Hematopoietic multipotent progenitor cell treated with erythropoietin and hydrocortisone succinate and interleukin-3 and kit ligand, for 17 days (in vitro differentiated cells): ENCODE measurements around the gene CD38.

Experiments used
- DNase-seq: peaks from one replicate; pipeline ENCODE4 v3.0.0-alpha.2; 2015; ENCODE audit warnings: low spot score

Gene CD38

DNA sequence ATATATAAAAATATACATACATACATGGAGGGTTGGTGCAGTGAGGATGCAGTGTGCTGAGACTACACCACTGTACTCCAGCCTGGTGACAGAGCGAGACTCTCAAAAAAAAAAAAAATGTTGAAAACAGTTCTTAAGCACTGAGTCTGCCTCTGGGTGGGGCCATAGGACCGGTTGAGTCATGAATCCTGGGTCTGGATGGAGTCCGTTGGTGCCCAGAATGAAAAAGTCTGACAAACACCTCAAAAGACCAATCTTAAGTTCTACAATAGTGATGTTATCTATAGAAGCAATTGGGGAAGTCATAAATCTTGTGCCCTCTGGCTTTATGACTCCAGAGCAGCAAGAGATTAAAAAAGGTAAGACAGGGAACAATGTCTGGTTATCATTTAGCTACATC lies 90.0 kb downstream of the CD38 start:
- no peak for DNase-seq

DNA sequence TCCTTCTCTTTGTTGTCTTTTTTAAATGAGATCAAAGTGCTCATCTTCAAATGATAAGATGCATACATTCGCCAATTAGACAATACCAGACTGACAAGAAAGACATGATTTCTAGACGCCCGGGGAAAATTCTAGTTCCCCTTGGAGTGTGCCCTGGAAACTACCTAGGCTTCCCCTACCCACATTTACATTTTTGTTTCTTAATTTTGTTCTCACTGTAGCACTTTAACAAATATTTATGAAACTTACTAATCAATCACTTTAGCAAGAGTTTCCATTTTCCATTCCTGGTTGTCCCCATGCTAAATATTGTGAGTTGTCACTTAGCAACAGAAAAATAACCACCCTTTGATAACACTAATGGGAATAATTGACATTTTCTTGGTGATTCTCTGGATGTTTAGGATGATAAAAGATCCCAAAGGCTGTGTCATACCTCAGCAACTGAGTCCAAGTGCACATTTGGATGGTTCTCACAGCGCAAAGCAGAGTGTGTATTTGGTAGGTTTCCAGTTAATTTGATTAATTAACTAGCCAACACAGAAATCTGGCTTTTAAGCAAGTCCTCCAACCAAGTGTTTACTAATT lies 90.8 kb downstream of the CD38 start:
- DNase-seq, result no peak

DNA sequence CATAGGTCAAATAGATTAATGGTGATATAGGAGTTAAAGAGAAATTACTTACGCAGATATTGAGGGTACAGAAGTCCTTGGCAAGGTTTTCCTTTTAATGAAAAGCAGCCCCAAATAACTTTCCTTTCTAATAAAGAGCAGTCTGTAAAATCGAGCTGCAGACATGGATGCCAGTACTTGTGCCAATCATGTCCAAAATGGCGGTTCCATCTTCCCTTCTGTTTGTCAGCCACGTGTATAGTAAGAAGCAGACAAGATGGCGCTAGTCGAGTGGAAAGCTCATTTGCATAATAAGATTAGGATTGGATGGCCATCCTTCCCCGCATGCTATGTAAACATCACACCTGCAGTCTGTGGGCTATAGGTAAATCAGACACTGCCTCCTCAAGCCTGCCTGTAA lies 92.0 kb downstream of the CD38 start:
- no peak for DNase-seq

DNA sequence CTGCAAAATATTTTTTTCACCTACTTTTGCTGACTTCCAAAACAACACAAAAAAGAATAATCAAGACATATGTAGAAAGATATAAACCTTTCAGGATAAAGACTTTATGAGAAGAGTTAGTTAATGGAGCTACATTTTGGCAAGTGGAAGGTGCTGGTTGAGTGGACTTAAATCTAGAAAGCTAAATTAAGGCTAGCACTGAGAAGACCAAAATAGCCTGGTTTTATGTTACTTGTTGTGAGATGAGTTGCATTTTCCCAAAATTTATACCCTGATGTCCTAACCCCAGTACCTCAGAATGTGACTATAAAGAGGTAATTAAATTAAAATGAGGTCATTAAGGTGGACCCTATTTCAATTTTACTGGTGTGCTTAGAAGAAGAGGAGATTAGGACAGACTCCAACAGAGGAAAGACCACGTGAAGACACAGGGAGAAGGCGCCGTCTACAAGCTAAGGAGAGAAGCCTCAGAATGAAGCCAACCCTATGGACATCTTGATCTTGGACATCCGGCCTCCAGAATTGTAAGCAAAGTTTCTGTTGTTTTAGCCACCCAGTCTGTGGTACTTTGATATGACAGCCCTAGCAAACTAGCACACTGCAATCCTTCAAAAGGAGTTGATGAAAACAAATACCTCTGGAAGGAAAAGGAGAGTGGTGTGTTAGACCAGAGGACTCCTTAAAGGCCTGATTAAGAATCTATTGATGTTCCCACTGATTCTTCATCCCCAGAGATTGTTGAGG lies 93.0 kb downstream of the CD38 start:
- no peak for DNase-seq

DNA sequence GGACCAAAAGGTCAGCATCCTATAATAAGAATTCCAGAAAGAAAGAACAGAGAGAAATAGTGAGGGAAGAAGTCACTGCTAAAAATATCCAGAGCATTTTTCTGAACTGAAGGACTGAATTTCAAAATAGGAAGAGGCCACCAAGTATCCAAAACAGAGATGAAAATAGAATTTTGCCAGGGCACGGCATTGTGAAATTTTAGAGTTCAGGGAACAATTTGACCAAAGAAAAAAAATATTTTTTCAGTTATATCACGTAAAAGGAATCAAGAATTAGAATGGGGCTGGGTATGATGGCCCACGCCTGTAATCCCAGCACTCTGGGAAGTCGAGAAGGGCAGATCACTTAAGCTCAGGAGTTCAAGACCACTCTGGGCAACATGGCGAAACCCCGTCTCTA lies 95.0 kb downstream of the CD38 start:
- DNase-seq, result no peak

DNA sequence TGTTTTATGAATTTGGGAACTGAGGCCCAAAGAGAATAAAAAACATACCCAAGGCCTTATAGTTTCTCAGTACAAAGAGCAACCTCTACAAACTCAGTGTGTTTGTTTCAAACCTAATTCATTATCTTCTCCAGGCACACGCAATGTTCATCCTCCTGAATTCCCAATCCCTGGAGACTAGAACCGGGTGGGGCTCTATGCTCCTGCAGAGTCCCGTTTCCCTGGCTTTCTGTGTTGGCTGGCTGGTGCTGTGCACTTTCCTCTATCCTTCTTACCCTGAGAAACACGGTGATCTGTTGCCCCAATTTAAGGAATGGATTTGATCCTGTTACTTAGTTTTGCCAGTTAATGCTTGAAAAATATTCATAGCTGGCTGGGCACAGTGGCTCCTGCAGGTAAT lies 96.5 kb downstream of the CD38 start:
- no peak for DNase-seq

DNA sequence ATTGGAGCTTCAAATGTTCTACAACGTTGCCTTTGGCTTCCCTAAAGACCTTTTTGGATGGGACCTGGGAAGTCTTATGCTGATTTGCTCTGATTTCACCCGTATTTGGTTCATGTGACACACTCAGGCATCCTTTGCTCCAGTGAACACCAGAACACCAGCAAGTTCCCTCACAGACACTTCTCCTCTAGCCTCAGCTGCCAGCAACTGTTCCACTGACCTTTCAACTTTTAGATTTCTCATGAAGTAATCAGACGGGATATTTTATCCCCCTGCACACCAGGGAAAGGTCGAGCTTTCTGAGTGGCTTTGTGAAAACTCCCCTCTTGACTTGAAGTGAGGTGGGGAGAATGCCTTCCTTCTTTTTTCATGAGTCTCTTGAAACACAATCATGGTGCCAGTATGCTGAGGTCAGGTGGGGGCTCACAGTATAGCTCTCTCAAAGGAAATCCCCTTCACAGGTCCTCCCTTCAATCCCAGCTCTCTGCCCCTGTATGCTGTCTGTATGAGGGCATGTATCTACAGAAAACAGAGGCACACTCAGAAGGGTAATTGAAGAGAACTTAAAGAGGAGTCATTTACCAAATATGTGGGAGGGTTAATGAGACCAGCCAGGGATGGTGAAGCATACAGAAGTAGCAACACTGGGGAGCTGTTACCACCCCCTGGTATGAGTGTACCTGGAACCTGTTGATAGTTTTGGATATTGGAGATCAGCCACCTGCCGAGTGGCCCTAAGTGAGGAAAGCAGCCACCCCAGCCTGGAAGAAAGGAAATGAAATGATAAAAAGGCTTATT lies 97.7 kb downstream of the CD38 start:
- no peak for DNase-seq

DNA sequence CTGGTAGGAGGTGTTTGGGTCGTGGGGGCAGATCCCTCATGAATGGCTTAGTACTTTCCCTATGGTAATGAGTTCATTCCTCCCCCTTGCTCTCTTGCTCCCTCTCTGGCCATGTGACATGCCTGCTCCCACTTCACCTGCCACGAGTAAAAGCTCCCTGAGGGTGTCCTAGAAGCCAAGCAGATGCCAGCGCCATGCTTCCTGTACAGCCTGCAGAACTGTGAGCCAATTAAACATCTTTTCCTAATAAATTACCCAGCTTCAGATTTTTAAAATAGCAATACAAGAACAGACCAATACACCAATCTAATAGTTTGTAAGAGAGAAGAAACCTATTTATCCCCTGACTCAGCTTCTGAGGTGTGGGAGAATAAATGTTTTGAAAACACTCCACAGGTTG lies 99.9 kb downstream of the CD38 start:
- DNase-seq, result no peak

DNA sequence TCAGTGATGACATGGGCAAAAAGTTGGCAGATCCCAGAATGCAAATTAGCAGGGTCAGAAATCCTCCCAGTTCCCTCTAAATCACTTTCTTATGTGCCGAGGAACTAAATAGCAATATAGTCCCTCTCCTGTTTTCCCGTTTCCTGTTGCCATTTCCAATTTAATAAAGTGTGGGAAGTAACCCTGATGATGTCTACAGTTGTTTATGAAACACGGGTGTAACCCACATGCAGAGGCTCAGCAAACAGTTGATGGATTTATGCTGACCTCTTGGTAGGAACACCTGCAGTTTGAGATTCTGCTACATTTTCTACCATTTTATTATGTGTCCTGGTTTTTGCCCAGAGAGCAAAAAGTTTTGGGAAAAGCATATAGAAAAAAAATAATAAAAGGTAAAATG lies 103.7 kb downstream of the CD38 start:
- DNase-seq, result no peak

DNA sequence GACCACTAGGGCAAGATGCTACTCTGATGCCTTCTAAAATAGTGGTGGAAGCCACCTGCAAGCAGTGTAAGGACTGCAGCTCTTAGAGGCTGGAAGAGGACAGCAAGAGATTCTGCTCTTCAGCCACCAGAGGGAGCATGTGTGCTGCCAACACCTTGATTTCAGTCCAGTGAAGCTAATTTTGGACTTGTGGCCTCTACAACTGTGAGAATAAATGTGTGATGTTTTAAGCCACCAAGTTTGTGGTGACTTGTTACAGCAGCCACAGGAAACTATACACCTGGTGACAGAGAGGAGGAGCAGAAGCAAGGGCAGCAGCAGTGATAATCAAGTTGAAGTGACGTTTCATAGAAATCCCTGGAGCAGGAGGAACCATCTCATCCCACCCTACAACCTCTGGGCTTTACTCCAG lies 104.6 kb downstream of the CD38 start:
- peak; percentile 50 for DNase-seq

DNA sequence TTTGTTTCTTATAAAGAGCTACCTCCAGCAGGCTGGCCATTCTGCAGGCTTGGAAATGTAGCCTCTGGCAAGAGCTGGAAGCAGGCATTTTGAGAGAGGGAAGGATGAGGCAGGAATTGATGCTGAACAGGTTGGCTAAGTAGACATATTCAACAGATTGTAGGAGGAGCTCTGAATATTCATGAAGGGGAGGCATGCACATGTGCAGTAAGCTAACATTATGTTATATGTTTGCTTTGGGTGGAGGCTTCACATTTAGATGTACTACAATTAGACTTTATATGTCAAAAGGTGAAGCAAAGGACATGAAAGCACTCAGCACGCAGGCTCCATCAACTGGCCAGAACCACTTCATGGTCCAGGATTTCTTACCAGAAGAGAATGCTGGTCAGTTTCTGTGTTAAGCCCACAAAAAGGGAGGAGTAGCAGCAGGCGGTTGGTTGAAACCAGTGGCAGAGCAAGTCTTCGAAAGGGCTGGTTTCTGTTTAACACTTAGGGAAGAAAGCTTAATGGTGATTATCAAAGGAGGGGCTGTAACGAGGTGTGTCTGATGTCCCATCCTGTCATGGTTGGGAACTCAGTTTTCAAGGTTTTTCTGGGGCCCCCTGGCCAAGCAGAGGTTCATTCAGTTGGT lies 105.6 kb downstream of the CD38 start:
- DNase-seq, result no peak

DNA sequence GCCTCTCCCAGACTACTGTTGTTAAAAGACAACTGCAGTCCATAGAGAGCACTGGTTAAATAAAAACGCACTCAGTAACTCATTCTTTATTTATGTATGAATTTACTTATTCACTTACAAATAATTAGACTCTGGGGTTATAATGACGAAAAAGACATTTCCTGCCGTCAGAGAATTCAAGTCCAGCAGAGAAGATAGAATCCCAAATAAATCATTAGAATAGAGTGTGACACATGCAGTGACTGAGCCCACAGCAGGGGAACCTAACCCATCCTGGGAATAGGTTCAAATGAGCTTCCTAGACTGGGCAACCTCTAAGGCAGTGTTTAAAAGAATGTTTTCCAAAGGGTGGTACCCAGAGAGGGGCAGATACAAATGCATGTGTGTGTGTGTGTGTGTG lies 106.5 kb downstream of the CD38 start:
- DNase-seq, result no peak

DNA sequence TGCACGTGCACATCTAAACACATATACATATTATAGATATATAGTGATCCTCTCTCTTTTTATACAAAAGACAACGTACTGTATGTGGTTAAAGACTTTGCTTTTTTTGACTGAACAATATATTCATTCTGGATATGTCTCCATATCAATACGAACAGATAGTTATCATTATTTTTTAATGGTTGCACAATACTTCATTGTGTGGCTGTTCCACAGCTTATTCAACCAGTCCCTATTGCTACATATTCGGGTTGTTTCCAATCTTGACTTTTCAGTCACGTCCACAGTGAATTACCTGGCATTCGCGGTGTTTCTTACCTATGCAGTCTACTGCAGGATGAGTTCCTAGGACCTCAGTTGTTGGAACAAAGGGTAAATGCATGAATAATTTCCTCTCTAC lies 107.3 kb downstream of the CD38 start:
- no peak for DNase-seq

DNA sequence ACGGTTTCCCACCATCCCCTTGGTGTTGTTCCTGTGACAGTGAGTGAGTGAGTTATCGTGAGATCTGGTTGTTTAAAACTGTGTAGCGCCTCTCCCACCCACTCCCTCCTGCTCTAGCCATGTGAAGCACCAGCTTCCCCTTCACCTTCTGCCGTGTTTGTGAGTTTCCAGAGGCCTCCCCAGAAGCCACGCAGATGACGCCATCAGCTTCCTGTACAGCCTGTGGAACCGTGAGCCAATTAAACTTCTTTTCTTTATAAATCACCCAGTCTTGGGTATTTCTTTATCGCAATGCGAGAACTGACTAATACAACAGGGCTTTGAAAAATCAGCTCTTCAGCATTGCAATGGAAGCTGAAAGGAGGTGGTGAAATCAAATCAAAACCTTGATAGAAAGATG lies 110.4 kb downstream of the CD38 start:
- DNase-seq, result no peak

DNA sequence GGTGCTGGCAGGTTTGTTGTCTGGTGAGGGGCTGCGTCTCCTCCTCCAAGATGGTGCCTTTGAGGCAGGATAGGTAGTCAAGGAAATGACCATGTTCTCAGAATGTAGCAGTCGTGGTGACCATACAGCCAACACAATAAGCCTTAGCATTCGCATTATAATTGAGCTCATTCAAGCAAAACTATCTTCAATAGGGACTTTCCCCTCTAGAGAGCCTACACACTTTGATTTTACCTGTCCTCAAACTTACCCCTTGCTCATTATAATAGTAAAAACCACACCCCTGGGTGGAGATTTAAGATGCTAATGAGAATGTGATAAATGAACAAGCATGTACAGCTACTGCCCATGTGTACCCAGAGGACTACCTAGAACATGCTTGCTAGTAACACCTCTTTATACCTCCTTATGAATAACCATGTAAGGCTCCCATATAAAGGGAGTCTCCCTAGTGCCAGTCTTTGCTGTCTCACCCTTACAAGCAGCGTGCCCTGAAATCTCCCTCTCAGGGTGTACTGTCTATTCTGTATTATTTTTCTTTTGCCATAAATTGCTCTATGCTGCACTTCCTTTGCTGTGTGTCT lies 112.2 kb downstream of the CD38 start:
- DNase-seq, result no peak

DNA sequence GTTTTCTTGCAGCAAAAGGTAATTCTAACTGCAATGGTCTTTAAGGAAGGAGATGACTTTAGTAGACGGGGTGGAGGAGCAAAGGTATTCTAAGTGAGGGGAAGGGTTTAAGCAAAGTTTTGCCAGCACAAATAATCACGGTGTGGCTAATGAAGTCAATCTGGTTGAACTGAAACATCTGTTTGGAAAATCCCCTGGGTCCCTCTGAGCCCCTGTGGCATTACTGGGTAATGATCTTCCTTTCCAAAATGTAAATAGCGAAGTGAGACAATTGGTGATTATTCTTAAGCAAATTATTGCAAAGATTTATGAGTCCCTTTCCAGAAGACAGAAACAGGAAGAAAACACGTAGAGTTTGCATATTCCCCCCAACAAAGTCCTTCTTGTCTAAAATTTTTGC lies 113.2 kb downstream of the CD38 start:
- DNase-seq, result no peak

DNA sequence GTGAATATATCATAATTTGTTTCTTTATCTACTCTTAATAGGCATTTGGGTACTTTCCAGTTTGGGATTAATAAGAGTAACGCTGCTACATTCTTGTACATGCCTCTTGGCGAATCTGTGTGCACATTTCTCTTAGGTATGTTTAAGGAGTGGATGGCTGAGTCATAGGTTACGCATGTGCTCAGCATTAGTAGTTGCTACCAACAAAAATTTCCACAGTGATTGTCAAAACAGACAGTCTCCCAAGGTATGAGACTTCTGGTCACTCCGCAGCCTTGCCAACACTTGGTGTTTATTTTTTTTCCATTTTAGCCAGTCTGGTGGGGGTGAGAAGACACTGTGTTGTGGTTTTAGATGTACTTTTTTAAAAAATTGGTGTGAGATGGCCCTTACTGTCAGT lies 115.8 kb downstream of the CD38 start:
- DNase-seq, result no peak

DNA sequence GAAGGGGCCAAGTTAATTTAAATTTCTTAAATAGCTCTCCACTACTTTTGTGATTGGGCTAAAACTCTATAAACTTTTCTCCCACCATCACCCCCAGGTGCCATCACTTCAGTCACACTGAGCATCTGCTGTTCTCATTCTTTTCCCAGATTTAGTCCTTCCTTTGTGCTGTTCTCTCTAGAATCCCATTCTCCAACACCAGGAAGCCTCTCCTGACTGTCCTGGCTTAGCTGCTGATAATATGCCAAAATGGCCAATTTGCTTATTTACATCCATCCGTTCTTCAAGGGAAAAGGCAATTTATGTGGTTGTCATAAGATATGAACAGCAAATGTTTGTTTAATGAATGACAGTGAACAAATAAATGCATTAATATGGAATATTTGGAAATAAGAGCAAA lies 116.3 kb downstream of the CD38 start:
- DNase-seq, result no peak

DNA sequence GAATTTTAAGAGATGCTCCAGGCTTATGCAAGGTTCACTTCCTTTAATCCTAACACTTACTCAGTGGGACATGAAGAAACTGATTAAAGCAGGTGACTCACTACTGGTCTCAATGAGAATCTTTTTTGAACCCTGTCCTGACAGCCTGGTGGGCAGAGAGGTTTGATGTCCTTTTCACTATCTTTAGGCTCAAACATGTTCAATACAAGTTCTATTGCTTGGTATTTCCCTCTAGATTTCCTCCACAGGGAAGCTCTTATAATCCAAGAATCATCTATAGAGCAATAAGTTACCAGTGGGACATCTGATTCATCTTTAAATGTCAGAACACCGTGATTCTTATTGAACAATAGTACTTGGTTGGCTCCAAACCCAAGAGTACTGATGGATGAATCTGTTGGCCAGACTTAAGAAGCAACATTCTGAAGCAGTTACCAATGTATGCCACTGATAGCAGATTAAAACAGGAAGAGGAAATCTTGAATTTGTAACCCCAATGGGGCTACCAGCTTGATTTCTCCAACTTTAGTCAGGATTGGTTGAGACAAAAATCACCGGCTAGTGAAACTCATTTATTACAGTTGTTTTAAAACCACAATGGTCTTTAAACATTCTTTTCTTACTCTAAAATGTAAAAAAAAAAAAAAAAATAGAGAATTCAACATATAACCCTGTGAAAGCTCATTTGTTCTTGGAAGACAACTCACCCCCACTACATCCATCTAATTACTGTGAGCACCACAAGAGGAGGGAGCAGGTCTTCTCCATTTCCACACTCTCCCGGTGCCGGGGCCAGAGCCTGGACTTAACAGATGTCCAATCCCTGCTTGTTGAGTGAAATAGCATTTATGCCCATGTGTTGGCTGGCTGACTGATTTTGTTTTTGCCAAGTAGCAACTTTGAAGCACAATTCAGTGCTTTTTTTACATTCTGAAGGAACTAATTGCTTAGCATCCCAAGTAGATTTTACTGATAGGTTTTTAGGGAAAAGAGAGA lies 117.1 kb downstream of the CD38 start:
- DNase-seq, result no peak

DNA sequence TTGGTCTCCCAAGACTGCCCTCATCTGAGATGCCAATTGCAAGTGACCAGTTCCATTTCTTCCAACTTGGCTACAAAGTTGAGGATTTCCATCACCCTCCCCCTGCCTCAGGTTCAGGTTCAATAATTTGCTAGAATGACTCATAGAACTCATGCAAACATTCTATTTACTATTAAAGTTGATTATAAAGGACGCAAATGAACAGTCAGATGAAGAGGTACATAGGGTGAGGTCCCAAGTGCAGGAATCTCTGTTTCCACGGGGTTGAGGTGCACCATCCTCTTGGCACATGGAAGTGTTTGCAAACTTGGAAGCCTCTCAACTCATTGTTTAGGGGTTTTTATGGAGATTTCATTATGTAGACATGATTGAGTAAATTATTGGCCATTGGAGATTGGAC lies 119.4 kb downstream of the CD38 start:
- DNase-seq, result no peak

DNA sequence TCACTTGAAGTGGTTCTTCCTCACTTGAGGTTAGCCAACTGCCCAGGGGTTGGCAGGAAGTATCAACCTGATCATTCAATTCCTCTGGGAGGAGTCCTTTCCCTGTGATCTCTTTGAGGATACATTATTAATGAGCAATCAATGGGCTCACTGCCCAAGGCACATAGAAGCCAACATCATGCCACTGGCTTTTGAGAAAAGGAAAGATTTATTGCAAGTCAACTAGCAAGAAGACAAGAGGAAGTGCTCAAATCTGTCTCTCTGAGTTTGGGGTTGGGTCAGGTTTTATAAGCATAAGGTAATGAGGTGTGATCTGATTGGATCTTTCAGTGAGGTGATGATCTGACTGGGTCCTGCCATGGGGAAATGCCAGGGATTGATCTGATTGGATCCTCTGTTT lies 120.8 kb downstream of the CD38 start:
- no peak for DNase-seq
